ENCODE data around the gene DUSP3.
A peak's percentile ranks its signal among the peaks of the same experiment; 100 is the strongest.

DUSP3 gene

DNA sequence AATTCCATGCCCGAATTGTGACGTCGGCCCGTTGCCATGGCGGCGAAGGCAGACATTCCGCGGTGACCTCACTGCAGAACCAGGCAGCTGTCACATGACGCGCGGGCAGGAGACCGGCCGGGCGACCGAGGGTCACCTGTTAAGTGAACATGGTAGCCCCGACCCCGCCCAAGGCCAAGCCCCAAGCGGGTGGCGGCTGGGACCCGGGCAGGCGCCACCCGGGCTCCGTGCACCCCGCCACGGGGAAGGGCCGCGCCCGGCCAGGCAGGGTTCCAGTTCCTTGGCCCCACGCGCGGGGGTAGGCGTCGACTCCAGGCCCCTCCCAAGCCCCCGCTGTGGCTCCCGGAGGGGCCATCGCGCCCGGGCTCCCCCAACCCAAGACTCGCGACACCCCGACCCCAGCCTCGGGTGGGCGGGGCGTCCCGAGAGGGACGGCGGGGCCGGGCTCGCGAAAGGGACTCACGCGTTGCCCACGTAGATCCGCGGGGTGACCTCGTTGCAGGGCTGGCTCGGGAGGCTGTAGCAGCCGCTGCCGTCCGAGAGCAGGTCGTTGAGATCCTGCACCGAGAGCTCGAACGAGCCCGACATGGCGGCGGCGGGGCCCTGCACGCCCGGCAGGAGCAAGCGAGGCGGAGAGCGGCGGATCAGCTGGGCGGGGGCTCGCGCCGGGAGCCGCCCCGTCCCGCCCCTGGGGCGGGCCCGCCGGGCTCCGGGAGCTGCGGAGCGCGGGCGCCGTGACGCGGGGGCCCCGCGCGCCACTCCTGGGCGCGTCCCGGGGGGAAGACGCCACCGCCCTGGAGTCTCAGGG is at the start of gene DUSP3:
DUSP3 (minus strand) TSS at position 641 of the 808 bp plus-strand sequence; CDS start at position 588, 53 bp downstream.
- DNase-seq (ENCODE audit: low spot score): peak; percentile 87

DNA sequence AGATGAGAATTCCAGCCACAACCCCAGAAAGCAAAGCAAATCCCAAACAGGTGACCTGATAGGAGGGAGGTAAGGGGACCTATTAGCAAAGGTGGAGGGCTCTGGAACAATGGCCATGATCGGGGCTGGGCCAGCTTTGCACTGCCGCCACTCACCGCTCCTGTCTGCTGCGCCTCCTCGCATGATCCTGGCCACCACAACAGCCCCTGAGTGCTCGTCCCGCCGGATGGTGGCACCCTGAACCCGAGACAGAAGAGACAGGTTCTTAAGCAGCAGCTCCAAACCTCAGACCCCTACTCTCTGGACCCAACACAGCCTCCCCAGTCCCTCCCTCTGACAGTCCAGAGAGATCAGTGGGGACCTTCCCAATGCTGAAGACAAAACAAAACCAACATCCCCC is 48.8 kb upstream of the DUSP3 start:
- no peak for DNase-seq (ENCODE audit: low spot score)

DNA sequence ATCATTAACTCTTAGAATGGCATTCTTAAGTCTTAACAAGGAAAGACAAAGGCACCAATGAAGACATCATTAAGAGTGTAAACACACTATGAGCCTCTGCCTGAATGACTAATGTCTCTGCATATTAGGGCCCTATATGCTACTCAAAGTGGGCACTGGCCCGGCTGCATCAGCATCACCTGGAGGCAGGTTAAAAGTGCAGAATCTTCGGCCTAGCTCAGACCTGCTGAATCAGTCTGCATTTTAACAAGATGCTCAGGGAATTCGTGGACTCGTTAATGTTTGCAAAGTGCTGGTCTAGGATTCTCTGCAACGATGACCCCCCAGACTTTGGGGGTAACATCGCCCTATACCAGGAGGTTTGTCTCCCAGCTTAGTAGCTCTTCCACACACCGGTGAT is 47.4 kb upstream of the DUSP3 start:
- DNase-seq (ENCODE audit: low spot score): no peak

DNA sequence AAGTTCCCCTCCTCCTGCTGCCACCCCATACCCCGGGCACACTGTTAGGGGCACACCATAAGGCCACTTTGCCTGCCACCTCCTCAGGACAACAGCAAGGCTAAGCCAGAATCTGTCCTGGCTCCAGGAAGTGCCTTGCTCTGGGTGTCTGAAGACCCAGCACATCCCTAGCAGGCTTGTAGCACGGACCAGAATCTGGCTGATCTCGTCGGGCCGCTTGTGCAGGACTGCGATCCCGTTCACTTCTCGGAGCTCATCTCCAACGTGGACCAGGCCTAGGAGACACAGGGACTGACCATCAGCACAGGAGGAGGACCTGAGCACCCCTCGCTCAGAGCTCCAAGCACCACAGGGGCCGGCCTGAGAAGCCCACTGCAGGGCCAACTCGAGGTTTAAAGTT is 46.8 kb upstream of the DUSP3 start:
- no peak for DNase-seq (ENCODE audit: low spot score)

DNA sequence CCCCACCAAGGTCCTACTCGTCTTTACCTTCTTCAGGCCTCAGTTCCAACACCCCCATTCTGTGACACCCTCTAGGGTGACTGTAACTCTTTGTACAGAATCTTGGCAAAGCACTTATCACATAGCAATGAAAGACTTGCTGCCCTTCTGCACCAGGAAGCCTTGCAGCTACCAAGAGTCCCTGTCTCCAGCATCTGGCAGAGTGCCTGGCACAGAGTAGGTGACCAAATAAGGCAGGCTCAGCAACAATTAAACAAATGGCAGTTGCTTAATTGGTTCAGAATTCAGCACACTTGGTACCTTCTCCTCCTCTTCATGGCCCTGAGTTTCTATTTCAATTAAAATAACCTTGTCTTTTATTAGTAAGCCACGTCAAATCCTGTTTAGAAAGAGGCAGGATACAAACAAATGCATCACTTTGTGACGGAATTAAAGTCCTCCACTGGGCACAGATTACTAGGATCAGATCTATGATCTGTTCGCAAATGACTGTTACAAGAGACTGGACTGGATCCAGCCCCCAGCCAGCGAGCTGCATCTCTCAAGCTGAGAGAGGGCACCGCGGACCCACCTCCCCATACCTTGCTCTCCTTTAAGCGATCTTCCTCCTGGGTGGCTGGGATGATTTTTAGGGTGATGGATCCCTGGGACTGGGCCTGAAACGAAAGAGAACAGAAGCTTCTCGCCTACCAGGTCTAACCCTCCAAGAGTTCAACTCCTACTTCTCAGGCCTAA is 44.7 kb upstream of the DUSP3 start:
- no peak for DNase-seq (ENCODE audit: low spot score)

DNA sequence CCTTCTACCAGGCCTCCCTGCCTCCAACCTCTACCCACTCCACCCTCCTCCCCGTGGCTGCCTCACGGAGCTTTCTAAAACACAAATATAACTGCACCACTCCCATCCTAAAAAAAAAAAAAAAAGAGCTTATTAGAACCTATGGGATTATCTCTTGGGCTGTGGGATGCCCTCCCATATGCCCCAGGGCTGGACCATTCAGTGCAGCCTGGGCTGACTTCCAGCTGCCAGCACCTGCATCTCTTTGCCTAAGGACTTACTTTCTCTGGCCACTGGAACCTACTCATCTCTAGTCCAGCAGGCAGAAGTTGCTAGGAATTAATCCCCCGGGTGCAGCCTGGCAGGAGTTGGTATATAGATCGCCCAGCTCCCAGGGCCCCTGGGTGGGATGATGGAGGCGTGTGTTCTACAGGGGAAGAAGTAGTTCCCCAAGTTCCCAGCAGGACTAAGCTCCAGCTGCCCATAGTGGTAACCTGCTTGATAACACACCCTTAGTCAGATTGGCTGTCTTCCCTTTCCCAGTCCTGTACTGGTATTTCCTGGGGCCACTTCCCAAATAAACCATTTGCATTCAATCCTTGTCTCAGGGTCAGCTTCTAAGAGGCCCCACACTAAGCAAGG is 43.9 kb upstream of the DUSP3 start:
- no peak for DNase-seq (ENCODE audit: low spot score)

DNA sequence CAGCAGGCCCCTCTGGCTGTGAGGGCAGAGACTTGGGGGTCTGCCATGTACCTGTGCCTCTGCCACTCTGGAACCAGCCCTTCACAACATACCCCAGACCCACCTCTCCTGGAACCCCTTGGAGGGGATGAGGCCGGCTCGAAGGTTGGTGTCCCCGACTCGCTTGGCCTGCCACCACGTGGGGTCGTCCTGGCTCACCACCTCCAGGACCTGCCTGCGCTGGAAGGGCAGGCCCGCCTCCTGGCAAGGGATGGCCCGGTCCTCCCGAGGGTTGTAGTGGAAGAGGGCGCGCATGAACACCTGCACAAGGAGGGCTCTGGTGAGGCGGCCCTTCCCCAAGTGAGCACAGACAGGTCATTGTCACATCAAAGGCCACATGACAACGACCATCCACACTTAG is 42.0 kb upstream of the DUSP3 start:
- DNase-seq (ENCODE audit: low spot score): no peak

DNA sequence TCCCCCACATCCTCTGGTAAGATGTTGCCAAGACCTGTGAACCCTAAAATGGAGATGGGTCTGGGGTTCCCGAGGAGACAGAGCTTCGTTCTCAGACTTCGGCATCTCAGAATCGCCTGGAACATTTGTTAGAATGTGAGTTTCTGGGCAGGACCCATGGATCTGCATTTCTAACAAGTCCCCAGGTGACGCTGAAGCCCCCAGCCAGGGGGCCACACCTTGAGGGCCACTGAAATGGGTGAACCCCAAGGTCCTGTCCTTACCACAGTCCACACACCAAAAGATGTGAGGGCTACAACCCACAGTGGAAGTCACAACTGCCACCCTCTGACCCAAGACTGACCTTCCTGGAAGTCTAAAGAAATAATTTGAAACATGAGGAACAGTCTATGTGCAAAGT is 40.2 kb upstream of the DUSP3 start:
- DNase-seq (ENCODE audit: low spot score): no peak

DNA sequence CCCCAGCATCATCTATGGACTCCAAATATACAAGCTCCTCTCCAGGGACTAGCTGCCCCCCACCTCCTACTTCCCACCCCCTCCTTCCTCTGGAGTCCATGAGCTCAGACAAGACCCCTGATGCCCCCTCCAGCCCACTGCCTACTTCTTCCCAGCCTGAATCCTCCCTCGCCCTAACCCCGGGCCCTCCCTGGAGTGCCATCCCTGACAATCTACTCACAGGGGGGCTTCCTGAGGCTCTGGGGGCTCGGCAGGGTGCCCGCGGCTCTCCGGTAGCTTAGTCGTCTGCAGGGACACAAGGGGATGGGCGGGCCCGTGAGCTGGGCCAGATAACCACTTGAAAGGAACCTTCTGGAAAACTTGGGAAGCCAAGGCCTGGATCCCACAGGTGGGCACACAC is 39.0 kb upstream of the DUSP3 start:
- no peak for DNase-seq (ENCODE audit: low spot score)

DNA sequence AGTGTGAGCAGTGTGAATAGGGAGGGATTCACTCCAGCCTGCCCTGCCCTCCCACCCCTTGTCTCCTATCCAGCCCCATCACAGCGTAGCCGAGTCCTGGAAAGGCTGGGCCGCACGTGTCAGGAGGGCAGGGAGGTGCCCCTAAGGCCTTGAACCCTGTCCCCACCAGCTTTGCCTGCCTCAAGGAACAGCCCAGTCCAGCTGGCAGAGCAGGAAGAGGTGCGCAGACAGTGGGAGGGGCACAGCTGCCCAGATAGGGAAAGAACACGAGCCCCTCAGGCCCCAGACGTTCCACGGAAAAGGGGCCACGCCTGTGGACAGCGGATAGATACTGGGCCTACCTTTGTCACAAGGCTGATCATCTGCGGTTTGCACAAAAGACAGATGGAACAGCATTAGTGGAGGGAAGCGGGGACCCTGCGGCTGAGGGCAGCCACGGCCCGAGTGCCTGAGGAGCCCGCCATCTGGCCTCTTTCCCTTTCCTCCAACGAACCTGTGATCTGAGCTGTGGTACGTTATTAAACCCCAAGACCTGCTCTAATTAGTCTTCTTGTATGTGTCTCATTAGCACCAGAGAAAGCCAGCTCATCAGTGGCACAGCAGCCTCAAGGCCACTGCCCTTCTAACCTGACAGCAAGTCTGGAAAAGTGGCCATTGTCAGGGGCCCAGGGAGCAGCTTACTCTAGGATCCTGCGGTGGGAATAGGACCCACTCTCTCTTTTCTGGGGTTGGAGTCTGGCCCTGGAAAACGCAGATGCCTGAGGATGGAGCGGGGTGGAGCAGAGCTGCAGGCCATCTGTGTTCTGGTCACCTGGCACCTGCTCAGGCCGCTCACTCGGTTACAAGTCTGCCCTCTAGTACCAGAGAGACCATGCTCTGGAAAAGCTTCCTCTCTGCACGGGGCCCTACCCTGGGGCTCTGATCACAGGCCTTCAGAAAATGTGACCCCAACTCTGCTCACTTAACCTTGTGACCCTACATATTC is 37.9 kb upstream of the DUSP3 start:
- DNase-seq (ENCODE audit: low spot score): no peak

DNA sequence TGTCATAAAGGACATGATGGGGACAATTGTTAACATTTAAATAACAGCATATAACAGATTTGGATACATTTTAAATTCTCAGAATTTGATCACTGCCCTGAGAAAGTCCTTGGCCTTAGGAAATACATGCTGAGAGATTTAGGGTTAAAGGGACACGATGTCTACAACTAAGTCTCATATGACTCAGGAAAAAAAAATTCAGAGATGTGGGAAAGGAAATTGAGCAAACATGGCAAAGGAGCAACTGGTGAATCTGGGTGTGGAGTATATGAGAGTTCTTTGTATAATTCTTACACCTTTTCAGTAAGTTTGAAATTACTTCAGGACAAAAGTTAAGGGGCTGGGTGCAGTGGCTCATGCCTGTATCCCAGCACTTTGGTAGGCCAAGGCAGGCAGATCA is 35.9 kb upstream of the DUSP3 start:
- DNase-seq (ENCODE audit: low spot score): no peak

DNA sequence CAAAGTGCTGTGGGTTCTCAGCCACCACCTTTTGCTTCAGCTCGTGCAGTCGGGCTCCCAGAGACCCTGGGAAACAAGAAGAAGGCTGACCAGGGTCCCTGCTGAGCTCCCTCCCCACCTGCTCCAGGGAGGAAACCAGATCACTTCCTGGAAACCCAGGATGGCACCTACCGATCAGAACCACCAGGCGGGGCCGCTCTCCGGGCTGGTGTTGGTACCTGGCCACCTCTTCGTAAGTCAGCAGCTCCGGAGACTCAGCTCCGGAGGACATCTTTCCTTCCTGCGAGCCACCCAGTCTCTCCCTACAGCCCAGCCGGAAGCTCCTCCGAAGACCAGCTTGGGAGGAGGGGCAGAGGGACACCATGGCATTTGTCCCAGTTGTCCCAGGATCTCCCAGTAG is 35.2 kb upstream of the DUSP3 start:
- no peak for DNase-seq (ENCODE audit: low spot score)

DNA sequence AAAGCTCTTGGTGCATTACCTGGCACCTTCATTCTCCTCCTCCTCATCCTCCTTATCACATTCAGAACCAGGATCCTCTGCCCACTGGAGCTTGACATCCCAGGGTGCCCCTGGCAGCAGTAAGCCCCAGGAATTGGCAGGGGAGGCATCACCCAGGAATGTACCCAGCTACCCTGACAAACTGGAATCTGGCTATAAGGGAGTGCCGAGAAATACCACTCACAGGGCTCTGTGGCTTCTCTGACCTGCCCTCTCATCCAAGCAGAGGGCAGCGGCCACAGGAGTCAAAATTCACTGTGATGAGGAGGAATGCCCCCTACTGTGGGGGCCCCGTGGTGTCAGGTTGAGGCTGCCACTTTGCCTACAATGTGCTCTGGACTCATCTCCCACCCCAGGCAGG is 34.6 kb upstream of the DUSP3 start:
- DNase-seq (ENCODE audit: low spot score): no peak

DNA sequence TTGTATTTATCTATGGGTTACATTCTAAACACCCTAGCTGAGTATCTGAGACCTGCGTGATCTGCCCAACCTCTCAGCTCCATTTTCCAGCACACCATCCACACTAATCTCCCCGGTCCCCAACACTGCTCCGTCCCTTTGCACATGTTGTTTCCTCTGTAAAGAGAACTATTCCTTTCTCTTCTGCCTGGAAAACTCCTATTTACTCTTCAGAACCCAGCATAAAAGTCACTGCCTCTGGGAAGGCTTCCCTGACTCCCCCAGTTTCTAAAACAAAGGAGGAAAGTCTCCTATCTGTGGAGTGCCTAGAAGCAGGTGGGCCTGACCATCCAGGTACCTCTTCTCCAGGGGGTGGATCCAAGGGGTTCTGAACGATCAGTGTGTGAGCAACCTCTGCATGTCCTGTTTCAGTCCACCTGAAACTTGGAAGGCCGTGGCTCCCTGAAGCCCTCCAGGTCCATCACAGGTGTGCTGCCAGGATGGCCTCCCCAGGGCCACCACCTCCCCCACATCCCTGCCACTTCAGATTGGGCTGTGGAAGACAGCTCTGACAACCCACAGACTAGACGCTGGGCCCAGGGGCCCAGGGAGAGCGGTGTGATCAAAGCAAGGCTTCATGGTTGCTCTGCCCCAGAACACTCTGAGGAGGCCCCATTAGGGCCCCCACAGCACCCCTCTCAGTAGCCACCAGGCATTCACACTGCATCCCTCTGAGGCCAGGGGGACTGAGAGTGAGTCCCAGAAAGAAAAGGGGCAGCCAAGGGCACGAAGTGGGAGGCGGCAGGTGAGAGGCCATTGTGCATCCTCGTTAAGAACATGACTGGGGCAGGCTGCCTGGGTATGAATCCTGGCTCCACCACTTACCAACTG is 33.9 kb upstream of the DUSP3 start:
- DNase-seq (ENCODE audit: low spot score): no peak

DNA sequence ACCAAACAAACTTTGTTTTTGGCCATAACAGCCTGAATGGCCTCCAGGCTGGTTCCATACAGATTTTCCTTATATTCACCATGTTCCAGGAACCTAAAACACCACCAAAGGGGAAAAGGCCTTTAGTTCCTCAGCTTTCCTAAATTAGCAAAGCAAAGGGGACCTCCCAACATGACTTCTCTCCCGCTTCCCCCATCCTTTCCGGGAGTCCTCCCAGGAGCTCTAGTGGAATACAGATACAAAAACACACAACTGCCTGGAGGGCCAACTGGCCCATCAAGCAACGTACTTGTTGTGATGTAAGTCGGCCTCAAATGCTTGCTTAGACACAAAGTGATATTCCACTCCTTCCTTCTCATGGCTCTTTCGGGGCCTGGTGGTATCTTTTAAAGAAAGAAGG is 32.0 kb upstream of the DUSP3 start:
- no peak for DNase-seq (ENCODE audit: low spot score)

DNA sequence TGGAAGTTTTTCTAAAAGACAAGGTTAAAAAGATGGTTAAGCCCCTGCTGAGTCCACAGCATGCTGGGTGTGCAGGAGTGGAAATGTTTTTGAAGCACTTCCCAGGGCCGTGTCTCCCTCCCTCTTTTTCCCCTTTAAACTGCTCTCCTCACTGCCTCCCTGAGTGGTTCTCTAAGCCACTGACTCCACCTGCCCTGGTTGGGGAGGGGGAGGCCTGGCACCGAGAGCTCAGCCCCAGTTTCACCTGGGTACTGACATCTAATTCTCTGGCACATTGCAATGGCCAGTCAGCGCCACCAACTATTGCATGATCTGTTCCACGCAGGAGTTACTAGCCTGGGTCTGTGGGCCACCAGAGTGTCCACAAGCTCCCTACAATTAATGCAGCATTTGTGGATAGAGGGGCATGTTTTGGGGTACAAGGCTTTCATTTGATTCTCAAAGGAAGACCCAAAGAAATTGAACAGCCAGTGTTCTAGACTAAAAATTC is 31.5 kb upstream of the DUSP3 start:
- DNase-seq (ENCODE audit: low spot score): no peak

DNA sequence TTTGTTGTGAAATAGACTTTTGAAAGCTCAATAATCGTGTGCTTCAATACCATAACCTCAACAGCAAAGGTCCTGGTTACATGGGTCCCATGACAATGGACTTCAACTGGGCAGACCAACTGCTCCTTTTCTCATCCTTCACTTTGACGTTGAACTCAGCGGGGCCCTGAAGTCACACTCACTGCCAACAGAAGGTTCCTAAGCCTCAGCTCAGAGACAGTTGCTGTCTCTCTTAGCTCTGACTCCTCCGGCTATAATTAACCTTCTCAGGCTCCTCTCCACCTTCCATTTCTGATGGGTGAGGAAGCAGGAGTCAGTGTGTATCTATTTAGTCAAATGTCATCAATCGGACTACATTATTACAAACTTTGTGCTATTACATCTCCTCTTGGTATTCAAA is 30.3 kb upstream of the DUSP3 start:
- DNase-seq (ENCODE audit: low spot score): no peak

DNA sequence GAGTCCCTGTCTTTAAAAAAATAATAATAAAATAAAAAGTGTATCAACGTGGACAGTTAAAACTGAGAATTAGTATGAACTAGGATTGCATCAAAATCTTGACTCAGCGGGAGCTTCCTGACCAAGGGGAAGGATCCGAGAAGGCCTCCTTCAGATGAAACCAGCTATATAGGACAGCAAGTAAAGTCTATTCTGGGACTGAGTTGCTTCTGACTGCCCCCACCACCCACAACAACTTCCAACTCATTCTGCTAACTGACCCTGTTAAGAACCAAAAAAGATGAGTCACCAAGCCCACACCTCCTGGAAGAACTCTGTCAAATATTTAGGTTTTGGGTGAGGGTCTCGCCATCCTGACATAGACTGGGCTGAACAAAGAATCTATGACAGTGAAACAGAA is 29.3 kb upstream of the DUSP3 start:
- no peak for DNase-seq (ENCODE audit: low spot score)

DNA sequence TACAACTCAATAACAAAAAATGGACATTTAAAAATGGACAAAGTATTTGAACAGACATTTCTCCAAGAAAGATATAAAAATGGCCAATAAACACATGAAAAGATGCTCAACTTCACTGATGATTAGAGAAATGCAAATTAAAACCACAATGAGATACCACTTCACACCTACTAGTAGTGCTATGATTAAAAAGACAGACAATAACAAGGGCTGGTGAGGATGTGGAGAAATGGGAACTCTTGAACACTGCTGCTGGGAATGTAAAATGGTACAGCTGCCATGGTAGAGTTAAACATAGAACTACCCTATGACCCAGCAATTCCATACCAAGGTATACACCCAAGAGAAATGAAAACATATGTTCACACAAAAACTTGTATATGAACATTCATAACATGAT is 26.3 kb upstream of the DUSP3 start:
- no peak for DNase-seq (ENCODE audit: low spot score)

DNA sequence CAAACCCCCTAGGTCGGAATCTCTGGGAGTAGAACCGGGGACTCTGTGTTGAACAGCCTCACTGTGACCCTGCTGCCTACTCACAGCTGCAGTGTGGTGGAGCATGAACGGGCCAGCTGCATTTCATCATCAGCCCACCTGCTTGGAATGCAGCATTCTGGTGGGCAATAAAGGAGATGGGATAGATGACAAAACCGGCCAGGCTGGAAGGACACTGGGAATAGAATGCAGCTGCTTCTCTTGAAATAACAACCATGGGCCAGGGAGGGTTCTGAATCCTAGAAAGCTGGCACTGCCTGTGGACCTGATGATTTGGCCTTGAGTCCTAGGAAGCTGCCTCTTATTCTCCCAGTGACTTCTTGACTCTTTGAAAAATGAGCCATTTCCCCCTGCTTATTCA is 25.0 kb upstream of the DUSP3 start:
- DNase-seq (ENCODE audit: low spot score): no peak

DNA sequence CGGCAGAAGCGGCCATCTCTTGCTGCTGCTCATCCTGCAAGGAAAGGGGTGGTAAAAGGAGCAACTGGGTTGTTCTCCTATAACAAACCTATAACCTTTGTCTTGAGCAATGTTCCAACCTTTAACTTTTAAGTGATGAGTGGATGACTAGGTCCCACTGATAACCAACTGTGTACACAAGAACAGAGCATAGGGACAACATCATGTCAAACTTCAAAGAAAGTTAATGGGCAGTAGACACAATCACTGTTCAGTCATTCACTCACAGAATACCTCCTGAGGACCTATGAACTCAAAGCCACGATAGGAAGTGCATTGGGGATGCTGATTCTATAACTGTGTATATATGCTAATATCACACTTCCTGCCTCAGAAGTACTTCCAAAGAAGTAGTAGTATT is 23.1 kb upstream of the DUSP3 start:
- no peak for DNase-seq (ENCODE audit: low spot score)
